Measurements from ENCODE around the gene CENPQ.

CENPQ gene

GRCh38 chr6:49462927-49463611 lies at the start of gene CENPQ, which contains the start of gene MMUT:
Gene CENPQ (plus strand): TSS chr6:49463370. CDS start chr6:49470177, 6,807 bp downstream.
Gene MMUT (minus strand): TSS chr6:49463253. CDS start chr6:49459466, 3,787 bp downstream.
- TF ChIP-seq, protein P1, sequence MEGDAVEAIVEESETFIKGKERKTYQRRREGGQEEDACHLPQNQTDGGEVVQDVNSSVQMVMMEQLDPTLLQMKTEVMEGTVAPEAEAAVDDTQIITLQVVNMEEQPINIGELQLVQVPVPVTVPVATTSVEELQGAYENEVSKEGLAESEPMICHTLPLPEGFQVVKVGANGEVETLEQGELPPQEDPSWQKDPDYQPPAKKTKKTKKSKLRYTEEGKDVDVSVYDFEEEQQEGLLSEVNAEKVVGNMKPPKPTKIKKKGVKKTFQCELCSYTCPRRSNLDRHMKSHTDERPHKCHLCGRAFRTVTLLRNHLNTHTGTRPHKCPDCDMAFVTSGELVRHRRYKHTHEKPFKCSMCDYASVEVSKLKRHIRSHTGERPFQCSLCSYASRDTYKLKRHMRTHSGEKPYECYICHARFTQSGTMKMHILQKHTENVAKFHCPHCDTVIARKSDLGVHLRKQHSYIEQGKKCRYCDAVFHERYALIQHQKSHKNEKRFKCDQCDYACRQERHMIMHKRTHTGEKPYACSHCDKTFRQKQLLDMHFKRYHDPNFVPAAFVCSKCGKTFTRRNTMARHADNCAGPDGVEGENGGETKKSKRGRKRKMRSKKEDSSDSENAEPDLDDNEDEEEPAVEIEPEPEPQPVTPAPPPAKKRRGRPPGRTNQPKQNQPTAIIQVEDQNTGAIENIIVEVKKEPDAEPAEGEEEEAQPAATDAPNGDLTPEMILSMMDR (IDR thresholded peaks at IDR 0.05), result no peak
- Histone ChIP-seq H3K4me1 (ENCODE audit: control insufficient read depth in 1 of 2, insufficient read depth in 1 of 2, low read depth in 1 of 2, low read length in 1 of 2) (peaks cover 31 to 36% of the 10 kb centered on the region in 2 experiments), H3K36me3 (peaks cover 2% of the 10 kb centered on the region), H3K4me3 (ENCODE audit: low read depth in 1 of 2, low read length in 1 of 2) (peak within 1 kb of the TSS; percentile 69 to 75), H3K27ac (peak within 1 kb of the TSS; percentile 77), H3K27me3 (no peaks in the 10 kb centered on the region), H3K9me3 (no peaks in the 10 kb centered on the region)

DNA sequence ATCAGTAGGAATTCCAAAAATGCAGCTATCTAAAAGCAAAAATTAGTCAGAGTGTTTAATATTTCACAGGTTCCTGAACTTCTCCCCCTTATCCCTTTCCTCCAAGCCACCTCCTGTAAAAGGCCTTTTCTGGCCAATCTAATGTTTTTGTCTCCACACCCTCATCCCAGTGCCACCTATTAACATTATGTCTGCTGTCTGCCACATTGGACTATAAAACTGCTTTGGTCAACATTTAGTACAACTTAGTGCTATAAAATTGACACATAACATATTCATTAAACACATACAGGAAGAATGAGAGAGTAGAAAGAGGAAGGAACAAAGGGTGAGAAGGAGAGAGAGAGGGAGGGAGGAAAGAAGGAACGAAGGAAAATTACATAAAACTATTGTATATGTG lies 47.8 kb upstream of the CENPQ start:
- no peak overlapping the region for H3K4me3 ChIP-seq (ENCODE audit: low read depth in 1 of 2, low read length in 1 of 2)
- H3K4me1 ChIP-seq (ENCODE audit: control insufficient read depth in 1 of 2, insufficient read depth in 1 of 2, low read depth in 1 of 2, low read length in 1 of 2), result no peaks in the 10 kb centered on the region

GRCh38 chr6:49416195-49416594 lies 47.0 kb upstream of the CENPQ start:
- Histone ChIP-seq H3K36me3 (no peaks in the 10 kb centered on the region), H3K4me3 (ENCODE audit: low read depth in 1 of 2, low read length in 1 of 2) (no peak overlapping the region), H3K27me3 (peaks cover 7% of the 10 kb centered on the region), H3K9me3 (no peaks in the 10 kb centered on the region), H3K27ac (no peak overlapping the region), H3K4me1 (ENCODE audit: control insufficient read depth in 1 of 2, insufficient read depth in 1 of 2, low read depth in 1 of 2, low read length in 1 of 2) (no peaks in the 10 kb centered on the region)
- TF ChIP-seq, protein P1 (IDR thresholded peaks at IDR 0.05), result no peak

More for the DNA sequence above, 47.8 kb upstream of the CENPQ start:
- Histone ChIP-seq H3K9me3 (no peaks in the 10 kb centered on the region), H3K27ac (no peak overlapping the region), H3K36me3 (no peaks in the 10 kb centered on the region), H3K27me3 (peaks cover 3% of the 10 kb centered on the region)
- TF ChIP-seq, protein P1 (IDR thresholded peaks at IDR 0.05), result no peak

GRCh38 chr6:49423817-49424216 lies 39.4 kb upstream of the CENPQ start:
- TF ChIP-seq, protein P1 (IDR thresholded peaks at IDR 0.05), result no peak
- Histone ChIP-seq H3K27ac (no peak overlapping the region), H3K4me3 (ENCODE audit: low read depth in 1 of 2, low read length in 1 of 2) (no peak overlapping the region), H3K4me1 (ENCODE audit: control insufficient read depth in 1 of 2, insufficient read depth in 1 of 2, low read depth in 1 of 2, low read length in 1 of 2) (no peaks in the 10 kb centered on the region), H3K9me3 (no peaks in the 10 kb centered on the region), H3K27me3 (peaks cover 7% of the 10 kb centered on the region), H3K36me3 (no peaks in the 10 kb centered on the region)

DNA sequence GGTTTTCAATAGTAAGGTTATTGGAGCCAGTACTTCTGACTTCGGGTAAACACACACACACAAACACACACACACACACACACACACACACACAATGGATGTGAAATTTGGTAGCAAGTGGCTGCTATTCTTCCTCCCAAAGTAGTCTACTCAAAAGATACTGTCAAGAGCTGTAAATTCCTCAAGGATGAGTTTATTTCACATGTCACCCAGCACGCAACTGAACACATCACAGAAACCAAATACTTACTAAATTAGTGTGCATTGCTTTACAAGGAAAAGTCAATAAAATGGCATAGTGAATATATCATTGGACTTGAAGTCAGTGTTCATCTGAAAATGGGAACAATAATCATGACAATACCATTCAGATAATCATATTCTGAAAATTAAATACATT lies 33.0 kb upstream of the CENPQ start:
- TF ChIP-seq, protein P1 (IDR thresholded peaks at IDR 0.05), result no peak
- no peaks in the 10 kb centered on the region for H3K27me3 ChIP-seq
- H3K4me3 ChIP-seq (ENCODE audit: low read depth in 1 of 2, low read length in 1 of 2), result no peak overlapping the region
- no peaks in the 10 kb centered on the region for H3K4me1 ChIP-seq (ENCODE audit: control insufficient read depth in 1 of 2, insufficient read depth in 1 of 2, low read depth in 1 of 2, low read length in 1 of 2)
- H3K36me3 ChIP-seq, result peaks cover 56% of the 10 kb centered on the region
- no peaks in the 10 kb centered on the region for H3K9me3 ChIP-seq
- no peak overlapping the region for H3K27ac ChIP-seq
